GM12878 (cell line): ENCODE results near the gene AIF1. TPM values are rescaled to one million over a fixed set of nuclear protein-coding genes. Genes with fewer than 3 reads are reported as not detected.
A peak's percentile ranks its signal among the peaks of the same experiment; 100 is the strongest.

Experiments used
- ATAC-seq: fragments of 200-7000 bp; cut with Tn5 transposase; 3 replicates; pipeline ENCODE4 v1.9.1; 2020; ENCODE audit warnings: mild to moderate bottlenecking, moderate library complexity
- BruUV-seq: library from RNA; stranded (reverse); fragments of 400-500 nt; replicated peaks from 2 replicates; lab custom pipeline; 2021; lab: Mats Ljungman, UMichigan
- CTCF ChIA-PET: fragments of 300-600 bp; sonication (Branson Sonifier 250); formaldehyde crosslinking; extraction: SDS; loops from one replicate; lab custom pipeline; 2021; ENCODE audit warnings: inconsistent platforms; lab: Yijun Ruan, JAX
- POLR2A ChIA-PET: fragments of 350-600 bp; formaldehyde crosslinking; extraction: SDS; loops from one replicate; lab custom pipeline; 2021; ENCODE audit warnings: inconsistent platforms; lab: Charles Lee
- RAD21 ChIA-PET: fragments of 300-600 bp; sonication (Branson Sonifier 250); formaldehyde crosslinking; loops from one replicate; lab custom pipeline; 2023; ENCODE audit warnings: antibody characterized with exemption; ENCODE audit not compliant: unreplicated experiment; lab: Charles Lee
- SMC1A ChIA-PET: fragments of 300-600 bp; sonication (Branson Sonifier 250); formaldehyde crosslinking; loops from one replicate; lab custom pipeline; 2023; ENCODE audit not compliant: unreplicated experiment, uncharacterized antibody; lab: Charles Lee
- DNase-seq: peaks from one replicate; pipeline ENCODE4 v3.0.0-alpha.2; 2011; ENCODE audit warnings: low read depth, low spot score
- FAIRE-seq: peaks from 3 replicates; lab custom pipeline; 2011; peaks lifted over from hg19 to GRCh38; lab: Jason Lieb, UNC
- H2AFZ ChIP-seq: 2 replicates; pipeline ENCODE4 v1.6.0; 2011; ENCODE audit warnings: low read depth, low read length, control low read depth; ENCODE audit not compliant: control insufficient read depth
- H3K27ac ChIP-seq: 2 replicates; pipeline ENCODE4 v1.5.1; 2011; ENCODE audit warnings: control low read depth; ENCODE audit not compliant: control insufficient read depth, insufficient read depth
- H3K27me3 ChIP-seq, 2 experiments: replicated peaks in 1 of 2; 2 replicates each; pipeline versions ENCODE4 v1.6.0 to v1.6.1; 2011; ENCODE audit warnings: low read length in 1 of 2; ENCODE audit not compliant: control insufficient read depth in 2 of 2, insufficient read depth in 2 of 2
- H3K36me3 ChIP-seq, 2 experiments: 2 replicates each; pipeline ENCODE4 v1.5.1; 2011; ENCODE audit warnings: low read length in 1 of 2; ENCODE audit not compliant: control insufficient read depth in 2 of 2, insufficient read depth in 2 of 2
- H3K4me1 ChIP-seq: 2 replicates; pipeline ENCODE4 v1.6.1; 2011; ENCODE audit warnings: mild to moderate bottlenecking, low read length, moderate library complexity, mixed read lengths; ENCODE audit not compliant: control insufficient read depth, insufficient read depth
- H3K4me2 ChIP-seq: 2 replicates; pipeline ENCODE4 v1.6.0; 2011; ENCODE audit warnings: control low read depth; ENCODE audit not compliant: control insufficient read depth, insufficient read depth
- H3K4me3 ChIP-seq: fragments of 200-600 bp; sonication (generic); 2 replicates; pipeline ENCODE4 v1.5.1; 2016
- H3K79me2 ChIP-seq: 2 replicates; pipeline ENCODE4 v1.6.0; 2011; ENCODE audit warnings: low read length; ENCODE audit not compliant: control insufficient read depth, insufficient read depth
- H3K9ac ChIP-seq: 2 replicates; pipeline ENCODE4 v1.8.0; 2011; ENCODE audit warnings: low read length, control low read depth, mixed read lengths; ENCODE audit not compliant: control insufficient read depth, insufficient read depth
- H3K9me3 ChIP-seq: replicated peaks from 3 replicates; pipeline ENCODE4 v1.5.1; 2011; ENCODE audit warnings: mild to moderate bottlenecking, low read length; ENCODE audit not compliant: control insufficient read depth, insufficient read depth
- H4K20me1 ChIP-seq: 2 replicates; pipeline ENCODE4 v1.6.0; 2011; ENCODE audit not compliant: control insufficient read depth, insufficient read depth
- ASH2L ChIP-seq: fragments of 300-600, 200-600 bp; sonication (generic); IDR thresholded peaks from 2 replicates; pipeline ENCODE4 v1.6.1; 2017; ENCODE audit warnings: low read depth, mild to moderate bottlenecking, borderline replicate concordance
- BACH1 ChIP-seq: fragments of 450-650 bp; IDR thresholded peaks from 2 replicates; pipeline ENCODE4 v1.6.1; 2017; ENCODE audit warnings: mild to moderate bottlenecking, borderline replicate concordance
- EZH2 ChIP-seq: IDR thresholded peaks from 2 replicates; pipeline ENCODE4 v1.6.1; 2012; ENCODE audit warnings: low read depth, mild to moderate bottlenecking, control low read depth, inconsistent platforms, low read length, borderline replicate concordance; ENCODE audit not compliant: control insufficient read depth
- FOS ChIP-seq: IDR thresholded peaks from 3 replicates; pipeline ENCODE4 v1.6.1; 2011; ENCODE audit warnings: borderline replicate concordance; ENCODE audit not compliant: insufficient read length; ENCODE audit errors: extremely low read depth
- HSF1 ChIP-seq: fragments of 150-350 bp; IDR thresholded peaks from 2 replicates; pipeline ENCODE4 v1.6.1; 2014; ENCODE audit warnings: mild to moderate bottlenecking, low read depth, low read length
- LARP7 ChIP-seq: fragments of 450-650 bp; IDR thresholded peaks from 2 replicates; pipeline ENCODE4 v1.6.1; 2017; ENCODE audit warnings: mild to moderate bottlenecking
- MEF2B ChIP-seq: fragments of 450-650 bp; IDR thresholded peaks from 2 replicates; pipeline ENCODE4 v1.6.1; 2018; ENCODE audit warnings: mild to moderate bottlenecking, moderate library complexity; ENCODE audit not compliant: partially characterized antibody, poor library complexity, severe bottlenecking
- MYB ChIP-seq: fragments of 150-350 bp; IDR thresholded peaks from 2 replicates; pipeline ENCODE4 v1.6.1; 2014; ENCODE audit warnings: mild to moderate bottlenecking, low read depth, low read length, borderline replicate concordance
- POLR2AphosphoS2 ChIP-seq: IDR thresholded peaks from 2 replicates; pipeline ENCODE4 v1.6.1; 2011; ENCODE audit warnings: low read depth, mild to moderate bottlenecking, low read length, improper control_type of control experiment, moderate library complexity
- SPI1 ChIP-seq: IDR thresholded peaks from 2 replicates; pipeline ENCODE4 v1.6.1; 2011; ENCODE audit warnings: low read depth, mild to moderate bottlenecking, low read length, moderate library complexity, borderline replicate concordance; ENCODE audit not compliant: insufficient read depth
- TCF12 ChIP-seq: IDR thresholded peaks from 2 replicates; pipeline ENCODE4 v1.6.1; 2011; ENCODE audit warnings: low read depth, mild to moderate bottlenecking, low read length
- USF1 ChIP-seq: IDR thresholded peaks from 2 replicates; pipeline ENCODE4 v1.6.1; 2011; ENCODE audit warnings: borderline replicate concordance, low read depth, mild to moderate bottlenecking, moderate library complexity, mixed read lengths, low read length; ENCODE audit not compliant: insufficient read depth; ENCODE audit errors: extremely low read length
- YBX1 ChIP-seq: fragments of 450-650 bp; IDR thresholded peaks from 2 replicates; pipeline ENCODE4 v1.6.1; 2016; ENCODE audit warnings: antibody characterized with exemption
- ZBED1 ChIP-seq: IDR thresholded peaks from 2 replicates; pipeline ENCODE4 v1.6.1; 2016; ENCODE audit warnings: borderline replicate concordance
- ZNF24 ChIP-seq: fragments of 450-650 bp; IDR thresholded peaks from 2 replicates; pipeline ENCODE4 v1.6.1; 2017; ENCODE audit warnings: antibody characterized with exemption, mild to moderate bottlenecking
- WGBS: methylation state at CpG from one replicate; pipeline ENCODE4 v1.1.6; 2016; ENCODE audit warnings: low lambda C conversion rate; ENCODE audit not compliant: insufficient replicate concordance, insufficient coverage; ENCODE audit errors: missing lambda C conversion rate; 5-methylcytosine and 5-hydroxymethylcytosine counted together
- in situ Hi-C: fragments of 300-500 bp; cut with MboI; formaldehyde crosslinking; loops from 9 replicates; pipeline ENCODE4 v1.14.3; 2018; ENCODE audit warnings: mixed read lengths
- intact Hi-C: fragments of 100-400 bp; cut with micrococcal nuclease; formaldehyde crosslinking; loops from one replicate; pipeline ENCODE4 v1.14.2; 2022; ENCODE audit not compliant: unreplicated experiment
- polyA plus RNA-seq, 11 experiments: library from polyadenylated mRNA; depleted of rRNA in 4 of 11; unstranded in 6 of 11; stranded (reverse) in 5 of 11; fragments of >200 nt; fragmentation: Nextera tagmentation in 4 of 11; fragmentation: Illumina TruSeq in 1 of 11; extraction: Ambion mirVana in 4 of 11; extraction: Trizol in 1 of 11; gene quantifications; 1 replicate in 1 of 11; 2 replicates in 10 of 11; pipeline versions ENCODE4 v1.2.1 to v1.2.3, GENCODE V29; 2011 to 2016; ENCODE audit warnings: inconsistent platforms in 2 of 11, missing spikeins in 2 of 11, low read depth in 1 of 11
- total RNA-seq, 4 experiments: library from RNA; depleted of rRNA in 3 of 4; stranded (reverse); fragments of >200 nt in 3 of 4; fragmentation: Illumina TruSeq in 1 of 4; extraction: Trizol in 1 of 4; gene quantifications; 2 replicates each; pipeline versions ENCODE4 v1.2.1 to v1.2.3, GENCODE V29; 2013 to 2021
- TF ChIP-seq, protein P1 (sequence below): fragments of 450-650 bp; IDR thresholded peaks from 2 replicates; pipeline ENCODE4 v1.6.1; 2016; ENCODE audit warnings: mild to moderate bottlenecking

AIF1 gene
- total and polyA plus RNA-seq, 10 of the 15 experiments (the other 5 are each of a cell fraction or from before 2014, with no cell fraction given), result 1.9 to 256 (median 134) TPM

DNA sequence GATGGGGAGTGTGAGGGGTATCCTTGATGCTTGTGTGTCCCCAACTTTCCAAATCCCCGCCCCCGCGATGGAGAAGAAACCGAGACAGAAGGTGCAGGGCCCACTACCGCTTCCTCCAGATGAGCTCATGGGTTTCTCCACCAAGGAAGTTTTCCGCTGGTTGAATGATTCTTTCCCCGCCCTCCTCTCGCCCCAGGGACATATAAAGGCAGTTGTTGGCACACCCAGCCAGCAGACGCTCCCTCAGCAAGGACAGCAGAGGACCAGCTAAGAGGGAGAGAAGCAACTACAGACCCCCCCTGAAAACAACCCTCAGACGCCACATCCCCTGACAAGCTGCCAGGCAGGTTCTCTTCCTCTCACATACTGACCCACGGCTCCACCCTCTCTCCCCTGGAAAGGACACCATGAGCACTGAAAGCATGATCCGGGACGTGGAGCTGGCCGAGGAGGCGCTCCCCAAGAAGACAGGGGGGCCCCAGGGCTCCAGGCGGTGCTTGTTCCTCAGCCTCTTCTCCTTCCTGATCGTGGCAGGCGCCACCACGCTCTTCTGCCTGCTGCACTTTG is 39.6 kb upstream of the AIF1 start, which contains the start of gene TNF (continued):
- TF ChIP-seq MYB, result no peak
- TF ChIP-seq ASH2L, result no peak
- TF ChIP-seq LARP7, result peak; percentile 81
- TF ChIP-seq BACH1, result no peak; the same call in 1 of the 2 replicates
- no peak for TF ChIP-seq USF1

- Histone ChIP-seq H3K36me3 (peaks cover 0 to 7% of the 10 kb centered on the region in 2 experiments; a peak in 2 of 4 replicates), H2AFZ (no peak overlapping the region), H3K79me2 (peaks cover 86% of the 10 kb centered on the region), H3K27me3 (no peaks in the 10 kb centered on the region), H4K20me1 (no peaks in the 10 kb centered on the region), H3K4me2 (peak overlapping the region; percentile 84), H3K4me3 (peak overlapping the region; percentile 91), H3K4me1 (peaks cover 55% of the 10 kb centered on the region), H3K27ac (peak overlapping the region; percentile 96), H3K9me3 (no peaks in the 10 kb centered on the region), H3K9ac (peak overlapping the region; percentile 82)
- SMC1A ChIA-PET, result interaction anchor here (0.8 to 45.5 kb wide), 8 partner anchors 9 to 45 kb away, joined by 3 to 1989 read pairs (median 4); partner anchors contain the start of genes AIF1, ATP6V1G2, DDX39B and LST1
- intact Hi-C loops (loop anchor here (1.0 kb wide), 1 partner anchor 16 kb away; no protein-coding TSS in a partner anchor), in situ Hi-C loops (no loop called here)
- RAD21 ChIA-PET, result interaction anchor here (0.5 to 17.5 kb wide), 15 partner anchors 8 to 1396 kb away, joined by 3 to 620 read pairs (median 5); partner anchors contain the start of genes ATP6V1G2, DDX39B, GPANK1 and LST1
- FAIRE-seq (no peak), ATAC-seq (no peak), DNase-seq (no peak)
- CTCF ChIA-PET, result interaction anchor here (0.6 to 31.0 kb wide), 7 partner anchors 17 to 243 kb away, joined by 3 to 2098 read pairs (median 3); partner anchors contain the start of genes ATP6V1G2, DDX39B, LST1 and LTA
- BruUV-seq, result TSS peak; percentile 89
- POLR2A ChIA-PET, result interaction anchor here (0.7 to 17.1 kb wide), 12 partner anchors 8 to 254 kb away, joined by 3 to 282 read pairs (median 12); partner anchors contain the start of genes ATP6V1G2, DDX39B, LSM2 and LST1
- 5% methylated on average over 8 of the region's 8 CpGs for WGBS
- TF ChIP-seq SPI1, result 0 out of 2 replicates have a peak, but pooled peaks have one; percentile 3
- 0 out of 2 replicates have a peak, but pooled peaks have one; percentile 18 for TF ChIP-seq TCF12
- no peak for TF ChIP-seq FOS
- no peak for TF ChIP-seq HSF1
- 0 out of 2 replicates have a peak, but pooled peaks have one; percentile 29 for TF ChIP-seq POLR2AphosphoS2
- TF ChIP-seq ZBED1, result peak; percentile 20; the same call in 1 of the 2 replicates
- TF ChIP-seq ZNF24, result peak; percentile 91
- TF ChIP-seq YBX1, result 0 out of 2 replicates have a peak, but pooled peaks have one; percentile 6
- TF ChIP-seq EZH2, result no peak
- TF ChIP-seq, protein P1, sequence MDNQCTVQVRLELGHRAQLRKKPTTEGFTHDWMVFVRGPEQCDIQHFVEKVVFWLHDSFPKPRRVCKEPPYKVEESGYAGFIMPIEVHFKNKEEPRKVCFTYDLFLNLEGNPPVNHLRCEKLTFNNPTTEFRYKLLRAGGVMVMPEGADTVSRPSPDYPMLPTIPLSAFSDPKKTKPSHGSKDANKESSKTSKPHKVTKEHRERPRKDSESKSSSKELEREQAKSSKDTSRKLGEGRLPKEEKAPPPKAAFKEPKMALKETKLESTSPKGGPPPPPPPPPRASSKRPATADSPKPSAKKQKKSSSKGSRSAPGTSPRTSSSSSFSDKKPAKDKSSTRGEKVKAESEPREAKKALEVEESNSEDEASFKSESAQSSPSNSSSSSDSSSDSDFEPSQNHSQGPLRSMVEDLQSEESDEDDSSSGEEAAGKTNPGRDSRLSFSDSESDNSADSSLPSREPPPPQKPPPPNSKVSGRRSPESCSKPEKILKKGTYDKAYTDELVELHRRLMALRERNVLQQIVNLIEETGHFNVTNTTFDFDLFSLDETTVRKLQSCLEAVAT, result 0 out of 2 replicates have a peak, but pooled peaks have one; percentile 79
- TF ChIP-seq MEF2B, result peak; percentile 69
Observed at GRCh38 chr6:31575952-31576685, 38.9 kb upstream of the AIF1 start.
